Measurements from ENCODE around the gene FAM110C.

DNA sequence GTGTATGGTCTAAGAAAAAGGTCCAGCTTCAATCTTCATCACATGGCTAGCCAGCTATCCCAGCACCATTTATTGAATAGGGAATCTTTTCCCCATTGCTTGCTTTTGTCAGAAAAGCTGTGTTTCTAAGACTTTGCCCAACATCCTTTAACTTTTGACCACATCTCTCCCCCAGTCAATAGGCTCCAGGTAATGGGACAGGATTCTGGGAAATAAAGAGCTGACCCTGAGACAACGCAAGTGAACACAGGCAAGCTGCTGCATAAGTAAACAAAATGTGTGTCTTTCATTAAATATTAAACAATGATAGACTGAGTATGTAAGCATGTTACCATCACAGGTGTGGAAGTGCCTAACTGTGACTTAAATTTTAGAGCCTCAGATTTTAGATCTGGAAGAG, 23.0 kb downstream of the FAM110C start:
- TF ChIP-seq, protein P1, sequence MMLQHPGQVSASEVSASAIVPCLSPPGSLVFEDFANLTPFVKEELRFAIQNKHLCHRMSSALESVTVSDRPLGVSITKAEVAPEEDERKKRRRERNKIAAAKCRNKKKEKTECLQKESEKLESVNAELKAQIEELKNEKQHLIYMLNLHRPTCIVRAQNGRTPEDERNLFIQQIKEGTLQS (IDR thresholded peaks at IDR 0.05) = peak; percentile 43
- TF ChIP-seq CTCF (IDR thresholded peaks at IDR 0.05; ENCODE audit: low read depth, low read length, missing input control) (no peak), ZBTB33 (IDR thresholded peaks at IDR 0.05) (no peak), TAF1 (conservative IDR thresholded peaks at IDR 0.05) (no peak), FOXA1 (IDR thresholded peaks at IDR 0.05) (peak; percentile 73), EGR1 (IDR thresholded peaks at IDR 0.05; ENCODE audit: low read depth in 2 of 2) (peak in 1 of 2 donors; percentile 79), GABPA (IDR thresholded peaks at IDR 0.05 in 1 of 2, conservative IDR thresholded peaks at IDR 0.05 in 1 of 2) (peak in 1 of 2 donors; percentile 24), RAD21 (IDR thresholded peaks at IDR 0.05) (peak in 1 of 2 donors; percentile 31)
